GM23338 (cell line): Measurements from ENCODE around the gene ROBO1. TPM values are rescaled to one million over a fixed set of nuclear protein-coding genes. Genes with fewer than 3 reads are reported as not detected.

Experiments
- ATAC-seq: fragments of 200-7000 bp; cut with Tn5 transposase; 3 replicates; pipeline ENCODE4 v1.9.1; 2020
- DNase-seq: peaks from one replicate; pipeline ENCODE4 v3.0.0-alpha.2; 2015; ENCODE audit warnings: low spot score
- H2AFZ ChIP-seq: fragments of 200-600 bp; sonication (generic); 2 replicates; pipeline ENCODE4 v1.8.0; 2016; ENCODE audit warnings: antibody characterized with exemption, mild to moderate bottlenecking, moderate library complexity
- H3F3A ChIP-seq: fragments of 200-600 bp; sonication (generic); replicated peaks from 2 replicates; pipeline ENCODE4 v1.8.0; 2017; ENCODE audit warnings: antibody characterized with exemption, mixed run types, low read depth
- H3K27ac ChIP-seq: fragments of 200-600 bp; sonication (generic); 2 replicates; pipeline ENCODE4 v1.6.1; 2016; ENCODE audit warnings: low read depth
- H3K27me3 ChIP-seq: fragments of 200-600 bp; sonication (generic); 2 replicates; pipeline ENCODE4 v1.8.0; 2016; ENCODE audit warnings: mild to moderate bottlenecking, mixed run types, moderate library complexity; ENCODE audit not compliant: insufficient read depth
- H3K36me3 ChIP-seq: fragments of 200-600 bp; sonication (generic); 2 replicates; pipeline ENCODE4 v1.8.0; 2016; ENCODE audit warnings: mild to moderate bottlenecking; ENCODE audit not compliant: insufficient read depth
- H3K4me1 ChIP-seq: fragments of 200-600 bp; sonication (generic); 2 replicates; pipeline ENCODE4 v1.8.0; 2016; ENCODE audit warnings: mild to moderate bottlenecking, moderate library complexity; ENCODE audit not compliant: insufficient read depth
- H3K4me2 ChIP-seq: fragments of 200-600 bp; sonication (generic); 2 replicates; pipeline ENCODE4 v1.7.1; 2017; ENCODE audit warnings: mixed run types
- H3K4me3 ChIP-seq: fragments of 200-600 bp; sonication (generic); 2 replicates; pipeline ENCODE4 v1.6.1; 2016; ENCODE audit warnings: mixed run types
- H3K79me2 ChIP-seq: fragments of 200-600 bp; sonication (generic); replicated peaks from 2 replicates; pipeline ENCODE4 v1.8.0; 2017; ENCODE audit warnings: mild to moderate bottlenecking; ENCODE audit not compliant: insufficient read depth
- H3K9me2 ChIP-seq: fragments of 200-600 bp; sonication (generic); 2 replicates; pipeline ENCODE4 v1.8.0; 2017; ENCODE audit not compliant: insufficient read depth
- H4K20me1 ChIP-seq: fragments of 200-600 bp; sonication (generic); replicated peaks from 2 replicates; pipeline ENCODE4 v1.8.0; 2017; ENCODE audit warnings: mild to moderate bottlenecking; ENCODE audit not compliant: insufficient read depth
- H3K27ac Mint-ChIP-seq: 2 replicates; pipeline ENCODE4 v1.8.0; 2020; ENCODE audit warnings: inconsistent platforms, mild to moderate bottlenecking, moderate library complexity, mixed read lengths
- H3K27me3 Mint-ChIP-seq: 3 replicates; pipeline ENCODE4 v1.8.0; 2022; ENCODE audit warnings: low read depth, mild to moderate bottlenecking, moderate library complexity, mixed read lengths, inconsistent platforms; ENCODE audit not compliant: insufficient read depth, poor library complexity
- H3K36me3 Mint-ChIP-seq: 3 replicates; pipeline ENCODE4 v1.8.0; 2021; ENCODE audit warnings: low read depth, mild to moderate bottlenecking, inconsistent platforms, moderate library complexity, mixed read lengths
- H3K4me1 Mint-ChIP-seq: 3 replicates; pipeline ENCODE4 v1.8.0; 2020; ENCODE audit warnings: mild to moderate bottlenecking, inconsistent platforms, mixed read lengths
- H3K4me3 Mint-ChIP-seq: 3 replicates; pipeline ENCODE4 v1.8.0; 2021; ENCODE audit warnings: moderate library complexity, mild to moderate bottlenecking, inconsistent platforms, mixed read lengths
- H3K9me3 Mint-ChIP-seq: 3 replicates; pipeline ENCODE4 v1.8.0; 2020; ENCODE audit warnings: moderate library complexity, mild to moderate bottlenecking, inconsistent platforms, mixed read lengths
- ETS1 ChIP-seq: IDR thresholded peaks from 2 replicates; pipeline ENCODE4 v1.6.1; 2016; ENCODE audit warnings: antibody characterized with exemption
- EZH2 ChIP-seq: fragments of 200-600 bp; sonication (generic); IDR thresholded peaks from one replicate; pipeline ENCODE4 v1.8.0; 2017; ENCODE audit warnings: antibody characterized with exemption, mild to moderate bottlenecking, low read depth; ENCODE audit not compliant: unreplicated experiment
- EZH2phosphoT487 ChIP-seq: fragments of 200-600 bp; sonication (generic); IDR thresholded peaks from one replicate; pipeline ENCODE4 v1.8.1; 2018; ENCODE audit warnings: antibody characterized with exemption; ENCODE audit not compliant: unreplicated experiment
- JUNB ChIP-seq: IDR thresholded peaks from one replicate; pipeline ENCODE4 v1.6.1; 2016; ENCODE audit warnings: antibody characterized with exemption; ENCODE audit not compliant: unreplicated experiment
- NANOG ChIP-seq: IDR thresholded peaks from 2 replicates; pipeline ENCODE4 v1.6.1; 2016; ENCODE audit warnings: antibody characterized with exemption, borderline replicate concordance
- POLR2AphosphoS5 ChIP-seq: IDR thresholded peaks from 2 replicates; pipeline ENCODE4 v1.6.1; 2016; ENCODE audit warnings: antibody characterized with exemption, low read depth
- REST ChIP-seq: IDR thresholded peaks from one replicate; pipeline ENCODE4 v1.6.1; 2018; ENCODE audit warnings: antibody characterized with exemption; ENCODE audit not compliant: unreplicated experiment
- STAT1 ChIP-seq: IDR thresholded peaks from one replicate; pipeline ENCODE4 v1.6.1; 2016; ENCODE audit warnings: antibody characterized with exemption; ENCODE audit not compliant: unreplicated experiment
- ZNF114 ChIP-seq: fragments of 250-450 bp; sonication (Bioruptor Pico); IDR thresholded peaks from 2 replicates; pipeline ENCODE4 v1.5.0; 2020; ENCODE audit warnings: mild to moderate bottlenecking, moderate library complexity
- ZNF331 ChIP-seq: fragments of 250-450 bp; sonication (Bioruptor Pico); IDR thresholded peaks from 2 replicates; pipeline ENCODE4 v1.5.0; 2020; ENCODE audit warnings: low read depth, mild to moderate bottlenecking, moderate library complexity
- polyA plus RNA-seq: library from polyadenylated mRNA; unstranded; fragments of >200 nt; fragmentation: Nextera tagmentation; extraction: Ambion mirVana; gene quantifications from 2 replicates; pipeline ENCODE4 v1.2.1, GENCODE V29; 2016
- total RNA-seq: library from RNA; depleted of rRNA; stranded (reverse); fragments of >200 nt; shearing (Covaris generic); gene quantifications from 2 replicates; pipeline ENCODE4 v1.2.3, GENCODE V29; 2014

The ROBO1 gene
- total and polyA plus RNA-seq, 2 experiments from 2014 or later, result 19.2 to 78.3 TPM

- Mint-ChIP-seq H3K27ac (no peak overlapping the region), H3K9me3 (no peaks in the 10 kb centered on the region), H3K4me1 (peaks cover 4% of the 10 kb centered on the region), H3K27me3 (no peaks in the 10 kb centered on the region), H3K36me3 (no peaks in the 10 kb centered on the region), H3K4me3 (no peak overlapping the region)
- Histone ChIP-seq H2AFZ (no peak overlapping the region), H3K36me3 (no peaks in the 10 kb centered on the region), H4K20me1 (no peaks in the 10 kb centered on the region), H3K4me2 (no peak overlapping the region), H3K9me2 (no peaks in the 10 kb centered on the region), H3K4me1 (no peaks in the 10 kb centered on the region), H3K27me3 (no peaks in the 10 kb centered on the region), H3K27ac (no peak overlapping the region), H3K79me2 (no peaks in the 10 kb centered on the region), H3K4me3 (no peak overlapping the region), H3F3A (no peaks in the 10 kb centered on the region)
- ATAC-seq (no peak), DNase-seq (no peak)
- TF ChIP-seq JUNB (no peak), ETS1 (no peak), STAT1 (no peak), ZNF114 (CRISPR knock-in tag) (no peak), EZH2 (no peak)
Observed at GRCh38 chr3:79672731-79673130, 95.1 kb downstream of the ROBO1 start.

- DNase-seq (no peak), ATAC-seq (no peak)
- Histone ChIP-seq H3F3A (no peaks in the 10 kb centered on the region), H3K4me3 (no peak overlapping the region), H3K36me3 (no peaks in the 10 kb centered on the region), H3K27me3 (no peaks in the 10 kb centered on the region), H3K9me2 (no peaks in the 10 kb centered on the region), H2AFZ (no peak overlapping the region), H3K4me1 (no peaks in the 10 kb centered on the region), H3K27ac (no peak overlapping the region), H3K79me2 (no peaks in the 10 kb centered on the region), H3K4me2 (no peak overlapping the region), H4K20me1 (no peaks in the 10 kb centered on the region)
- no peaks in the 10 kb centered on the region for H3K36me3 Mint-ChIP-seq
- H3K4me3 Mint-ChIP-seq, result no peak overlapping the region
- H3K27ac Mint-ChIP-seq, result no peak overlapping the region
- TF ChIP-seq ZNF331 (CRISPR knock-in tag), result no peak
- TF ChIP-seq JUNB, result no peak
- TF ChIP-seq EZH2phosphoT487, result no peak
- TF ChIP-seq STAT1, result no peak
- no peak for TF ChIP-seq ZNF114 (CRISPR knock-in tag)
- no peak for TF ChIP-seq POLR2AphosphoS5
- no peak for TF ChIP-seq NANOG
- no peak for TF ChIP-seq REST
- H3K27me3 Mint-ChIP-seq, result no peaks in the 10 kb centered on the region
- no peaks in the 10 kb centered on the region for H3K9me3 Mint-ChIP-seq
- H3K4me1 Mint-ChIP-seq, result peaks cover 4% of the 10 kb centered on the region
Observed at GRCh38 chr3:79672075-79672474, 95.7 kb downstream of the ROBO1 start.
